NCI-H2196 (cell line): Measurements from ENCODE around the gene RPL41.
A peak's percentile ranks its signal among the peaks of the same experiment; 100 is the strongest.
"Not testable (repeated sequence)": the region's sequence is repeated elsewhere in the genome, so short reads cannot be mapped to it uniquely, and the experiment has no call there.

Experiments used
- DNase-seq: peaks from one replicate; lab custom pipeline; 2025; ENCODE audit not compliant: unreplicated experiment; lab: John Stamatoyannopoulos, UW

RPL41 gene

GRCh38 chr12:56153678-56154065 is 37.2 kb downstream of the RPL41 start:
- no peak for DNase-seq

DNA sequence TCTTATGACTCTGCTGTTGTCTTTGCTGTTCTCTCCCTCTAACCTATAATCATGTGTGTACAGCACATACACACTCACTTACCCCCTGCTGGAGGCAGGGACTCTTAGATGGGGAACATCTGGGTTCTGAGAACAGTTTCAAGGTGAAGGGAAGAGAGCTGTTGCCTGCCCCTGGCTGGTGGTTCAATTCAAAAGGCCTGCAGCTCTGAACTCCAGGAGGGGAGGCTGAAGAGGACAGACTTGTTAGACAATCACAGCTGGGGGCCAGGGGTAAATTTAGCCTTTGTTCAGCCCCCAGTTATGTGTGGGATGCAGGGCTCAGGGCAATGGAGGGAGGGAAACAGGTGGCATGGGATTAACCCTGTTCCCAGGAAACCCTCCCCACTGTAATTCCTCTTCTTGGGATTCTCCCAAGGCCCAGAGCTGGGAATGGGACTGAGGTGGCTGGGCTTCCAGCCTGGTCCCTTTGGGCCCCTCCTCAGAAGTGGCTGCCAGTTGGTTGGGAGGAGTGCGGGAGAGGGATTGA is 37.9 kb downstream of the RPL41 start:
- DNase-seq = no peak

- no peak for DNase-seq
Measured at GRCh38 chr12:56154818-56155217, 38.4 kb downstream of the RPL41 start.

- no peak for DNase-seq
Measured at GRCh38 chr12:56155256-56155845, 38.9 kb downstream of the RPL41 start.

GRCh38 chr12:56156464-56157200 is 40.2 kb downstream of the RPL41 start:
- not testable (repeated sequence) for DNase-seq

DNA sequence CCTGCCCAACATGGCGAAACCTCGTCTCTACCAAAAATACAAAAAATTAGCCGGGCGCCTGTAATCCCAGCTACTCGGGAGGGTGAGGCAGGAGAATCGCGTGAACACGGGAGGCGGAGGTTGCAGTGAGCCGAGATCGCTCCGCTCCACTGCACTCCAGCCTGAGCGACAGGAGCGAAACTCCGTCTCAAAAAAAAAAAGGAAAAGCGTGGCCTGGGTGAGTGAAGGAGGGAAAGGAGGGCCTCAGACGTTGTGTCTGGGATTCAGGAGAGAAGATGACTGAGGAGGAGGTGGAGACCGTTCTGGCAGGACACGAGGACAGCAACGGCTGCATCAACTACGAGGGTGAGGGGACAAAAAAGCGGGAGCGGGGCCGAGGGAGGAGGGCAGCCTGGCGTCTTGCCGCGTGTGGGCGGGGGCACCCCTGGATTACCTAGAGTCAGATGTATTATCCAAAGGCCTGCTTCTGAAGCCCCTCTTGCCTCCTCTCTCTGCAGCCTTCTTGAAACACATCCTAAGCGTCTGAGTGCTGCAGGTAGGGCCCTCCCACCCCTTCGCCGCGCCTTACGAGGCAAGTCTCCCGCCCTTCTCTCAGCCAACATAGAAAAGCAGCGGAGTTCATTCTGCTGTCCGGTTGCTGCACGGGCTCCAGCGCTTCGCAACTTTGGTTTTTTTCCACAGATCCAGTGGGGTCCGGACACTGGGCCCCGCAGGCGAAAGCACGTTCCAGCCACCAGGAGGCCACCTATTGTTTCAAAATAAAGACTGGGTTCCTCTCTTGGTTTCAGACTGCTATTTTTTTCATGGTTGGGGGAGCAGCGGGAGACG is 41.0 kb downstream of the RPL41 start:
- DNase-seq = peak; percentile 90

DNA sequence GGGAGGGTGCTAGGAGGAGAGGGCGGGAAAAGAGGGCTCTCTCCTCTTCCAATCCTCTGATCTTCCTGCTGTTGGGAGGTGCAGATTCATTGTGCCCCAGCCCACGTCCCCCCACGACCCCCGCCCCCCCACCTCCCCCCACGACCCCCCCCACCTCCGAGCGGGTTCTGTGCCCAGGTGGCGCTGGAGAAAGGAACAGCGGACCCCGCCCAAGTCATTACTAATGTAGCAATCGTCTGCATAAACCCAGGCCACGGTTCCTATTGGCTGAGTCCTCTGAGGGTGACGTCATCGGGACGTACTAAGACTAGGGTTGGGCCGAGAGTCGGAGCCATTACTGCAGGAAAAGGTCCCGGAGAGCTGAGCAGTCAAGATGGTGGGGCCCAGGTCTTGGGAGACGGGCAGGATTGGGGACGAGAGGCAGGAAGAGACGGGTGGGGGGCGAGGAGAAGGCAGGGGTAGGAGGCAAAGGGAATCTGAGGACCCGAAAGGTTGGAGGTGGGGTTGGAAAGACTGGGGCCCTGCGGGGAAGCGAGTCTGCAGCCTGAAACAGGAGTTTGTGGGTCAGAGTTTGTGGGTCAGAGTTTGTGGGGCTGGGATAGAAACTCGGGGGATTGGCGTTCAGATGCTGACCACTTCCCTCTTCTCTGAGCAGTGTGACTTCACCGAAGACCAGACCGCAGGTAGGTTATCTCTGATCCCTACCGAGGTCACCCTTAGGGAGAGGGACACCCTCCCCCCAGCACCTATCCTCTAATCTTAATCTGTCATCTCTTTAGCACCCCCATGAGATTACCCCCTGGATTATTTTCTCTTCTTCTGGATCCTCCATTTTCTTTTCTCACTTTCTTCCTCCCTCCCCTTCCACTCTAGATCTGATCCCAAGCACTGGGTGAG is 41.8 kb downstream of the RPL41 start, which contains the start of gene MYL6:
Gene MYL6, plus strand, starts transcription at position 331 of the 897 bp plus-strand sequence. Its CDS starts 43 bp downstream, at position 374.
- peak; percentile 97 for DNase-seq

GRCh38 chr12:56158926-56159461 is 42.6 kb downstream of the RPL41 start:
- DNase-seq = peak; percentile 42

DNA sequence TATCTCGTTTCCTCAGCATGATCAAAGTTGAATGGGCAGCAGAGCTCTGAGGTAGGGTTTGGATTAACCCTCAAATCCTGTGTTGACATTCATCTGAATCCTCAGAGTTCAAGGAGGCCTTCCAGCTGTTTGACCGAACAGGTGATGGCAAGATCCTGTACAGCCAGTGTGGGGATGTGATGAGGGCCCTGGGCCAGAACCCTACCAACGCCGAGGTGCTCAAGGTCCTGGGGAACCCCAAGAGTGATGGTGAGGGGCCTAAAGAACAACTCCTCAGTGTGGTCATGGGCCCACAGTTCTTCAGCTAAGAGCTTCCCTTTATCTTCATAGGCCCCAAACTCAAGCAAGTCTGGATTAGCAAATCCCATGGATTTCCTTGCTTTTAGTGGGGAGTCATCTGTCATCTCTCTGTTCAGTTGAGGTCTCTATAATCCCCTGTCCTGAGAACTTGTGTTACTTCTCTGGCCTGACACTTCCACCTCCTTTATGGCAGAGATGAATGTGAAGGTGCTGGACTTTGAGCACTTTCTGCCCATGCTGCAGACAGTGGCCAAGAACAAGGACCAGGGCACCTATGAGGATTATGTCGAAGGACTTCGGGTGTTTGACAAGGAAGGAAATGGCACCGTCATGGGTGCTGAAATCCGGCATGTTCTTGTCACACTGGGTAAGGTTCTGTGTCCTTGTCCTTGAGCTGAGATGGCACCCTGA is 43.2 kb downstream of the RPL41 start:
- no peak for DNase-seq

GRCh38 chr12:56160193-56160763 is 43.8 kb downstream of the RPL41 start:
- no peak for DNase-seq

DNA sequence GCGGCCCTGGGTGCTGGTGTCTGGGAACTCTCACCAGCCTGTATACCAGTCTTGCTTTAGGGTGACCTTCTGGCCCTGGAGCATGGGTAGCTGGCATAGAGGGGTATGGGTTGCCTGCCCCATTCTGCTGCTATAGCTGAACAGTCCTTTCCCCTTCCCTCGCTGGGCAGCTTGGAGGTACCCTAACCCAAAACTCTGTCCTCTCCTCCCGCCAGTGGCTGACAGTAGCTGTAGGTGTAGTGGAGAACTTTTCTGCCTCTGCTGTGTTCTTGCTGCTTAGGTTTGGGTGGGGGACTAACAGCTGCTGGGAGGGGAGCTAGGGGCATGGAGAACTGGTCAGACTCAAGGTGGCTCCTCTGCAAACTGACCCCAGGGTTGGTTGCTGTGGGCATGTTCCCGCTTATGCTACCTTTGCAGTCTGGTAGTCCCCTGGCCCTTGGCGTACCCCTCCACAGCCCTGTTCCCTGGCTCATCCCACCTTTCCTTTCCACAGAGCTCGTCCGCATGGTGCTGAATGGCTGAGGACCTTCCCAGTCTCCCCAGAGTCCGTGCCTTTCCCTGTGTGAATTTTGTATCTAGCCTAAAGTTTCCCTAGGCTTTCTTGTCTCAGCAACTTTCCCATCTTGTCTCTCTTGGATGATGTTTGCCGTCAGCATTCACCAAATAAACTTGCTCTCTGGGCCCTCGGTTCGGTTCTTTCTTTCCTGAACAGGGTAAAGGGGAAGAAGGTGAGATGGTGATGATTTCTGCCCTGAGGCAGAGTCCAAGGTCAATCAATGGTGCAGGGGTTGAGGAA is 44.7 kb downstream of the RPL41 start:
- no peak for DNase-seq

- DNase-seq = no peak
Measured at GRCh38 chr12:56161690-56162351, 45.4 kb downstream of the RPL41 start.

- DNase-seq = no peak
Measured at GRCh38 chr12:56162468-56163290, 46.2 kb downstream of the RPL41 start.

- DNase-seq = no peak
Measured at GRCh38 chr12:56163533-56164344, 47.3 kb downstream of the RPL41 start.

DNA sequence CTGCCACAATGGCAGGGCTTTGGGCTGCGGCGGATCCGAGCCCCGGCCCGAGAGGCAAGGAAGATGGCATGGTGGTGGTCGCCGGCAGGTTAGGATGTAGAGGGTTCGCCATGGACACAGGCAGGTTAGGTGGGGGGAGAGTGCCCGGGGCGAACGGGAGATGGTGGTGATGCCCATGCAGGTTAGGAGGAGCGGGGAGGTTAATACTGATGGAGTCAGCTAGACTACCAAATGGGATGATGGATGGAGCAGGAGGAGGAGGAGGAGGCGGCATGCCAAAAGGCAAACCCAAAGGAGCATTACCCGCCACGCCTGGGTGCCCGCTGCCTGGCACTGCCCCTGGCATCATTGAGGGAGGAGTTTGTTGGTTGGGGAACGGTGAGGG is 47.9 kb downstream of the RPL41 start:
- DNase-seq = no peak

DNA sequence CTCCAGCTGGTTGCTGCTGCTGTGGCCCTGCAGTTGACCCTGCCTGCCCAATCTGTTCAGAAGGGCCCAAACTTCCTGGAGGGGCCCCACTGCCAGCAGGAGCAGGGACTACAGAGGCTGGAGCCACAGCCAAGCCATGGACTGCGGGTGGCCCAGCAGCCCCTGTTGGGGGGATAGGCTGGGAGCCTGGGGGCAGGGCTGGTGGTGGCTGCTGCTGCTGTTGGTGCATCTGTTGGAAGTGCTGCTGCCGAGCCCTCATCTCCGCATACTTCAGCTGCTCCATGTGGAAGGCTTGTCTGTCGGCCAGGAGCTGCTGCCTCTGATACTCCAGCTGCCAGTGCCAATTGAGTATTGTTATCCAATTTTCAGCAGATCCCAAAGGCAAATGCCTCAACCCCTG is 48.9 kb downstream of the RPL41 start:
- DNase-seq = no peak
